ENCODE measurements around the gene TECR. TPM values are rescaled to one million over a fixed set of nuclear protein-coding genes. Genes with fewer than 3 reads are reported as not detected.
"Not testable (repeated sequence)": the region's sequence is repeated elsewhere in the genome, so short reads cannot be mapped to it uniquely, and the experiment has no call there.

TECR gene
- total and polyA plus RNA-seq, 4 experiments from 2014 or later = 189 to 269 (median 220) TPM

- H3K27ac ChIP-seq (ENCODE audit: low read depth, low read length); H3K27me3 Mint-ChIP-seq; DNase-seq; H3K27me3 ChIP-seq (ENCODE audit: insufficient read depth, low read length); H3K9me3 ChIP-seq (ENCODE audit: control insufficient read depth in 1 of 2, low read length in 2 of 2); H3K4me3 ChIP-seq (ENCODE audit: low read length in 2 of 2); intact Hi-C loops (cut with micrococcal nuclease); H3K9me3 Mint-ChIP-seq: not testable (repeated sequence)
- CTCF ChIA-PET (ENCODE audit: partially characterized antibody) = interaction anchor here (0.7 to 12.1 kb wide), 12 partner anchors 8 to 73 kb away, joined by 3 to 142 read pairs (median 5); partner anchors contain the start of gene GIPC1
- Mint-ChIP-seq H3K27ac (peak overlapping the region; percentile 57 to 95 (median 92)), H3K36me3 (peaks cover 4 to 20% of the 10 kb centered on the region in 2 donors), H3K4me3 (peak overlapping the region in 4 of 8 donors; percentile 17 to 64 (median 30)), H3K4me1 (peaks cover 29 to 67% (median 44%) of the 10 kb centered on the region in 4 donors)
- peaks cover 13% of the 10 kb centered on the region for H3K36me3 ChIP-seq (ENCODE audit: insufficient read depth, low read length)
- POLR2A ChIA-PET (ENCODE audit: partially characterized antibody) = interaction anchor here (1.0 to 2.8 kb wide), 5 partner anchors 30 to 57 kb away, joined by 4 to 27 read pairs (median 11); partner anchors contain the start of genes DNAJB1 and GIPC1
- H3K4me1 ChIP-seq (ENCODE audit: insufficient read depth, low read length) = peaks cover 52% of the 10 kb centered on the region
Measured at GRCh38 chr19:14552006-14552360, 22.6 kb downstream of the TECR start.

DNA sequence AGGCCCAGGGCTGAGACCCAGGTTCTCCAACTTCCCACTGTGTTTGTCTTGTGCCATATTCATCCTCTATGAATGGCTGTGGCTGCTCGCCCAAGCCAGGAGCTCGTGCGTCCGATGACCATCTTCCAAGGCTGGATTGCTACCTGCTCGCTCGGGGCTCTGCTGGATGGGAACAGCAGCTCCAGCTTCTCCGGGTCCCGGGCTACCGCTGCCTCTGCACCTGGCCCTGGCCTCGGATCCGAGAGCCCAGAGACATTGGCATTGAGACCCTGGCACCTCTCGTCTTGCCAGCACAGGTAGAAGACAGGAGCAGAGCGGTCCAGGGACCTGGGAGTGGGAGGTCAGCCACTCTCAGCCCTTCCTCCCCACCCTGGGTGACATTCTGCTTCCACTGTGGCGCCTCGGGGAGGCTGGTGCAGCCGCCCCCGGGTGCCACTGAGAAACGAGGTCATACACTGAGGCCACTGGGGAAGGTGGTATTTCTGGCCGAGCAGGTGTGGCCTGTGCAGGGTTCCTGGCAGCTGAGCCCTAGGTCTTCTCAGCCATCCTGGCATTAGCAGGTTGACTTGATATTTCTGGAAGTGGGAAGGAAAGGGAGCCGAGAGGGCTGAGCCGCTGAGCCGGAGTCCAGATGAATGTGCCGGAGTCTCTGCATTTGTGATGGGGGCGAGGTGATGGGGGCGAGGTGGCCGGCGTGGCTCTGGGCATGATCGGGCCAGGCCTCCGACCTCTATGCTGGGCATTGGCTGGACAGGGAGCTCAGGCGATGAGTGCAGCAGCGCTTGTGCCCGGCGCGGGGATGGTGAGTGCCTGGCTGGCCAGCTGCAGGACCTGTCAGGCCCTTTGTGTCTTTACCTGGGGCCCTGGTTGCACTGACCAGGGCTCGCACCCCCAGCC lies 23.9 kb downstream of the TECR start:
- ChIA-PET POLR2A (ENCODE audit: partially characterized antibody) (interaction anchor here (1.5 to 5.4 kb wide), 3 partner anchors 31 to 47 kb away, joined by 4 to 35 read pairs (median 33); partner anchors contain the start of gene DNAJB1), CTCF (ENCODE audit: partially characterized antibody) (interaction anchor here (0.9 to 12.1 kb wide), 4 partner anchors 9 to 48 kb away, joined by 3 to 142 read pairs (median 37); partner anchors contain the start of gene NDUFB7)
- H3K9me3 ChIP-seq (ENCODE audit: control insufficient read depth in 1 of 2, low read length in 2 of 2) = no peaks in the 10 kb centered on the region
- H3K27ac ChIP-seq (ENCODE audit: low read depth, low read length) = peak overlapping the region; percentile 13
- H3K4me1 Mint-ChIP-seq = peaks cover 29 to 73% (median 44%) of the 10 kb centered on the region in 4 donors
- H3K27ac Mint-ChIP-seq = peak overlapping the region in 6 of 7 donors; percentile 25 to 87 (median 64)
- peaks cover 4 to 17% of the 10 kb centered on the region in 2 donors for H3K36me3 Mint-ChIP-seq
- H3K27me3 Mint-ChIP-seq = no peaks in the 10 kb centered on the region
- no peaks in the 10 kb centered on the region for H3K9me3 Mint-ChIP-seq
- H3K4me1 ChIP-seq (ENCODE audit: insufficient read depth, low read length) = peaks cover 57% of the 10 kb centered on the region
- no peak overlapping the region for H3K4me3 ChIP-seq (ENCODE audit: low read length in 2 of 2)
- H3K27me3 ChIP-seq (ENCODE audit: insufficient read depth, low read length) = no peaks in the 10 kb centered on the region
- H3K4me3 Mint-ChIP-seq = no peak overlapping the region
- intact Hi-C loops (cut with micrococcal nuclease) = no loop called here
- H3K36me3 ChIP-seq (ENCODE audit: insufficient read depth, low read length) = peaks cover 11% of the 10 kb centered on the region
- DNase-seq = no peak

DNA sequence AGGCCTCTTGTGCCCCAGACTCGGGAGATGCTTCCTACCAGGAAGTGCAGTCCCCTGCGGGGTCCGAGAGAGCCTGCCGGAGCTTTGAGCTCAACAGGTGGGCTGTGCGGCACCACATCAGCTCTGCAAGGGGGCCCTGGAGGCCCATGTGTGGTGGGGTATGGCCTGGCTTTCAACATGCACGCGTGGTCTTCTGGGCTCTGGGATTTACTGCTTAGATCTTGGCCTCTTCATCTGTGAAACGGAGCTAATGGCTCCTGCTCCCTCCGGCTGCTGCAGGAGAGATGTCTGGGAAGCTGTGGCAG lies 24.5 kb downstream of the TECR start:
- Mint-ChIP-seq H3K4me1 (peaks cover 29 to 78% (median 42%) of the 10 kb centered on the region in 4 donors), H3K4me3 (peak overlapping the region in 1 of 8 donors; percentile 15), H3K27ac (peak overlapping the region in 5 of 7 donors; percentile 40 to 91 (median 74)), H3K9me3 (no peaks in the 10 kb centered on the region), H3K36me3 (peaks cover 4 to 11% of the 10 kb centered on the region in 2 donors), H3K27me3 (no peaks in the 10 kb centered on the region)
- intact Hi-C loops (cut with micrococcal nuclease) = no loop called here
- H3K9me3 ChIP-seq (ENCODE audit: control insufficient read depth in 1 of 2, low read length in 2 of 2) = no peaks in the 10 kb centered on the region
- H3K4me1 ChIP-seq (ENCODE audit: insufficient read depth, low read length) = peaks cover 61% of the 10 kb centered on the region
- ChIA-PET POLR2A (ENCODE audit: partially characterized antibody) (interaction anchor here (0.8 to 5.4 kb wide), 4 partner anchors 11 to 47 kb away, joined by 3 to 35 read pairs (median 18); partner anchors contain the start of gene DNAJB1), CTCF (ENCODE audit: partially characterized antibody) (interaction anchor here (0.9 to 12.1 kb wide), 5 partner anchors 10 to 48 kb away, joined by 3 to 142 read pairs (median 5); partner anchors contain the start of gene NDUFB7)
- no peak overlapping the region for H3K4me3 ChIP-seq (ENCODE audit: low read length in 2 of 2)
- H3K36me3 ChIP-seq (ENCODE audit: insufficient read depth, low read length) = peaks cover 10% of the 10 kb centered on the region
- no peak overlapping the region for H3K27ac ChIP-seq (ENCODE audit: low read depth, low read length)
- no peak for DNase-seq
- no peaks in the 10 kb centered on the region for H3K27me3 ChIP-seq (ENCODE audit: insufficient read depth, low read length)

DNA sequence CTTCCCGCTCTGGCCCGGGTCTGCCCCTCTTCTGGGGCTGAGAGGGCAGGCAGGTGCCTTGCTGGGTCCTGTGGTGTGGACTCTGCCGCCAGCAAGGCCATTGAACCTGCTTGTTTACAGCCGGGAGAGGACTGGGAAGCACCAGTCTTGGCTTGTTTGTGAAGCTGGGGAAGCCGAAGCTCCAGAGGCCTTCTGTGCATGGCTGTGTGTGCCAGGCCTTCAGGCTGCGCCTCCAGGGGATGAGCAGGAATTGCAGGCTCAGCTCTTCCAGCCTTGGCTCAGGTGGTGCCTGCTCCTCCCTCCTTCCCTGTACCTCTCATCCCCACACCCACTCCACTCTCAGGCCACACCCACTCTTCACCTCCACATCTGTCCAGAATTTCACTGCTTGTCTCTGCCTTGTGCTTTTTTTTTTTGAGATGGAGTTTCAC lies 25.0 kb downstream of the TECR start:
- H3K9me3 Mint-ChIP-seq = no peaks in the 10 kb centered on the region

GRCh38 chr19:14555918-14556661 lies 26.7 kb downstream of the TECR start:
- Histone ChIP-seq H3K9me3 (ENCODE audit: control insufficient read depth in 1 of 2, low read length in 2 of 2) (no peaks in the 10 kb centered on the region), H3K4me3 (ENCODE audit: low read length in 2 of 2) (peak overlapping the region in 1 of 2 donors; percentile 18), H3K4me1 (ENCODE audit: insufficient read depth, low read length) (peaks cover 52% of the 10 kb centered on the region), H3K27me3 (ENCODE audit: insufficient read depth, low read length) (no peaks in the 10 kb centered on the region), H3K36me3 (ENCODE audit: insufficient read depth, low read length) (peaks cover 4% of the 10 kb centered on the region), H3K27ac (ENCODE audit: low read depth, low read length) (no peak overlapping the region)
- Mint-ChIP-seq H3K9me3 (no peaks in the 10 kb centered on the region), H3K4me3 (peak overlapping the region in 5 of 8 donors; percentile 55 to 79 (median 61)), H3K27me3 (no peaks in the 10 kb centered on the region), H3K36me3 (peaks cover 0 to 7% of the 10 kb centered on the region in 2 donors), H3K4me1 (peaks cover 27 to 71% (median 35%) of the 10 kb centered on the region in 4 donors), H3K27ac (peak overlapping the region; percentile 35 to 95 (median 75))
- intact Hi-C loops (cut with micrococcal nuclease) = loop anchor here (1.0 to 2.0 kb wide), 2 partner anchors 27 to 51 kb away; partner anchors contain the start of gene TECR
- ChIA-PET POLR2A (ENCODE audit: partially characterized antibody) (interaction anchor here (0.9 to 5.4 kb wide), 12 partner anchors 14 to 61 kb away, joined by 3 to 35 read pairs (median 3); partner anchors contain the start of genes DNAJB1 and TECR), CTCF (ENCODE audit: partially characterized antibody) (interaction anchor here (0.5 to 12.1 kb wide), 19 partner anchors 9 to 134 kb away, joined by 3 to 142 read pairs (median 7); partner anchors contain the start of genes DNAJB1, GIPC1, NDUFB7 and ZNF333)
- no peak for DNase-seq

More for the DNA sequence above, 25.0 kb downstream of the TECR start:
- Histone ChIP-seq H3K4me3 (ENCODE audit: low read length in 2 of 2) (no peak overlapping the region), H3K27me3 (ENCODE audit: insufficient read depth, low read length) (no peaks in the 10 kb centered on the region), H3K36me3 (ENCODE audit: insufficient read depth, low read length) (peaks cover 10% of the 10 kb centered on the region), H3K4me1 (ENCODE audit: insufficient read depth, low read length) (peaks cover 61% of the 10 kb centered on the region), H3K9me3 (ENCODE audit: control insufficient read depth in 1 of 2, low read length in 2 of 2) (no peaks in the 10 kb centered on the region), H3K27ac (ENCODE audit: low read depth, low read length) (no peak overlapping the region)
- Mint-ChIP-seq H3K4me3 (no peak overlapping the region), H3K27me3 (no peaks in the 10 kb centered on the region), H3K27ac (peak overlapping the region in 4 of 7 donors; percentile 40 to 87 (median 58)), H3K4me1 (peaks cover 31 to 78% (median 42%) of the 10 kb centered on the region in 4 donors), H3K36me3 (peaks cover 4 to 11% of the 10 kb centered on the region in 2 donors)
- ChIA-PET CTCF (ENCODE audit: partially characterized antibody) (interaction anchor here (0.9 to 12.1 kb wide), 7 partner anchors 10 to 55 kb away, joined by 3 to 142 read pairs (median 5); partner anchors contain the start of gene NDUFB7), POLR2A (ENCODE audit: partially characterized antibody) (interaction anchor here (0.8 to 5.4 kb wide), 5 partner anchors 11 to 48 kb away, joined by 3 to 35 read pairs (median 4); partner anchors contain the start of gene DNAJB1)
- intact Hi-C loops (cut with micrococcal nuclease) = no loop called here
- DNase-seq = no peak

DNA sequence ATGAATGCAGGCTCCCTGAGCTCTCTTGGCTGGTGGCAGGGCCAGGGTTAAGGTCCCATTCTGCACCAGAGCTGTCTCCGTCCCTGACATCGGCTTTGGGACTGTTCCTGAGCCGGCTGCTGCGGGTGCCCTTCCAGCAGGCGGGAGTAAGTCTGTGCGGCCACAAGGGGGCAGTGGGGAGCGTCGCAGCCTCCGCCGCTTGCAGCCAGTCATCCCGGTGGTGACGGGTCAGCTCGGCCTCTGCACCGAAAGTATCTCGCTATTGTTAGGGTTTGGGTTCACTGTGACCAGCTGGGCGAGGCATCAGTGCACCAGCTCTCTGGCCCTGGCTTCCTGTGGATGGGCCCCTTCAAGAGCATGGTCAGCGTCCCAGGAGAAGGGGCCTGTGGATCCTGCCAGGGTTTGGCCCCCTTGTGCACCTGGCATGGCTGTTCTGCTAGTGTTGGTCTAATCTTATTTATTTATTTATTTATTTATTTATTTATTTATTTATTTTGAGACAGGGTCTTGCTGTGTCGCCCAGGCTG lies 27.3 kb downstream of the TECR start:
- Mint-ChIP-seq H3K36me3 (peaks cover 0 to 3% of the 10 kb centered on the region in 2 donors), H3K27ac (peak overlapping the region in 6 of 7 donors; percentile 52 to 95 (median 74)), H3K4me1 (peaks cover 24 to 65% (median 30%) of the 10 kb centered on the region in 4 donors), H3K9me3 (no peaks in the 10 kb centered on the region), H3K4me3 (peak overlapping the region; percentile 36 to 79 (median 60)), H3K27me3 (no peaks in the 10 kb centered on the region)
- H3K9me3 ChIP-seq (ENCODE audit: control insufficient read depth in 1 of 2, low read length in 2 of 2) = no peaks in the 10 kb centered on the region
- peak; percentile 58 to 65 (median 62) for DNase-seq
- CTCF ChIA-PET (ENCODE audit: partially characterized antibody) = interaction anchor here (0.5 to 12.1 kb wide), 17 partner anchors 9 to 134 kb away, joined by 3 to 142 read pairs (median 7); partner anchors contain the start of genes DNAJB1, GIPC1, NDUFB7 and ZNF333
- peaks cover 4% of the 10 kb centered on the region for H3K36me3 ChIP-seq (ENCODE audit: insufficient read depth, low read length)
- intact Hi-C loops (cut with micrococcal nuclease) = loop anchor here (1.0 to 2.0 kb wide), 2 partner anchors 28 to 51 kb away; partner anchors contain the start of gene TECR
- POLR2A ChIA-PET (ENCODE audit: partially characterized antibody) = interaction anchor here (0.9 to 5.4 kb wide), 9 partner anchors 14 to 61 kb away, joined by 3 to 35 read pairs (median 3); partner anchors contain the start of gene DNAJB1
- no peaks in the 10 kb centered on the region for H3K27me3 ChIP-seq (ENCODE audit: insufficient read depth, low read length)
- H3K27ac ChIP-seq (ENCODE audit: low read depth, low read length) = no peak overlapping the region
- peaks cover 45% of the 10 kb centered on the region for H3K4me1 ChIP-seq (ENCODE audit: insufficient read depth, low read length)
- H3K4me3 ChIP-seq (ENCODE audit: low read length in 2 of 2) = peak overlapping the region in 1 of 2 donors; percentile 18
